ENCODE data around the gene DHX8.
"Not testable (repeated sequence)": the region's sequence is repeated elsewhere in the genome, so short reads cannot be mapped to it uniquely, and the experiment has no call there.

DHX8 gene

DNA sequence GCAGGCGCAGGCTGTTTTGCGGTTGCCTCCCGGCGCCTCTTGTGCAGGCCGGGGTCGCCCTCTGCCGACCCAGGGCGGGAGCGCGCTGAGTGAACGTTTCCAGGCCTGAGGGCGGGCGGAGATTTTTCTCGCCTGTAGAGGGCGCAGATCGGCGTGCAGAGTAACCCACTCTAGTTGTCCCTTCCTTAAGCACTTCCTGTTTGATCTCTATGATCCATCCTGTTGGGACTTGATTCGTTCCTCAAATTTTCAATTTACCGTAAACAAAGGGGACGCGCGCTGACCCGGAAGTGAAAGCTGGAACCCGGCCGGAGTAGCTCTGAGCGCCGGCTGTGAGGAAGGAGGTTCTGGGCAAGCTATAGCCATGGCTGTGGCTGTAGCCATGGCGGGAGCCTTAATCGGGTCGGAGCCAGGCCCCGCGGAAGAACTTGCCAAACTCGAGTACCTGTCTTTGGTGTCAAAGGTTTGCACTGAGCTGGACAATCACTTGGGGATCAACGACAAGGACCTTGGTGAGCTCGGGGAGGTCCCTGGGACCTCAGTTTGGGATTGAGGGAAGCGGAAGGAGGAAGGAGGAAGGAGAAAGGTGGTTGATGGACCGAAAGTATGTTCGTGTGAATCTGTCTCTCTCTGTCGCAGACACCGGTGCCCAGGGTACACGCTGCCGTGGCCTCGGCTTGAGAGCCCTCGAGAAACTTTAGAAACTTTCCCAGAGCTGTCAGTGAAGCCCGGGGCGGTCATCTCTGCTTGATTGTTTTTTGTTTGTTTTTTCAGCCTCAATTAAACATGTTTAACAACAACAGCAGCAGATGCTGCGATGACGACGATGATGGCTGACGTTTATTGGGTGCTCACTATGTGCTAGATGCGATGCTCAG is at the start of gene DHX8:
DHX8 (plus strand) TSS at position 302 of the 878 bp plus-strand sequence; CDS start at position 365, 63 bp downstream.
- peak; percentile 98 for DNase-seq

DNA sequence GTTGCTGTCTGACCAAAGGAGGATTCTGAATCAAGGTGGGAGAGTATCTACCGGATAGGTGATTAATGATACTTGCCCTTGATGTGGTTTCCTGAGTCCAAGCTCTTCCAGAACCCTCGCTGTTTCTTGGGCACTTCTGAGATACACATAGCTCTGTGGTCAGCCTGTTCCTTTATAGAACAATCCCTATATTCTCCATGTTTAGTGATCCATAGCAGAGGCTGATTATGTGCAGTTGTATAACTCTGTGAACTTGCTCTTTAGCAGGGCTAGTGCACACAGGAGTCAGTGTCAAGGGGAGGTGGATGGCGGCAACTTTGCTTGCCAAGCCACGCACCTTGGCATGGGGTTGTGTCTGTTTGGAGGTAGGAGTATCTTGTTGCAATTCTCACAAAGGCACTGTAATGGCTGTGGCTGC is 48.9 kb upstream of the DHX8 start:
- DNase-seq, result no peak

DNA sequence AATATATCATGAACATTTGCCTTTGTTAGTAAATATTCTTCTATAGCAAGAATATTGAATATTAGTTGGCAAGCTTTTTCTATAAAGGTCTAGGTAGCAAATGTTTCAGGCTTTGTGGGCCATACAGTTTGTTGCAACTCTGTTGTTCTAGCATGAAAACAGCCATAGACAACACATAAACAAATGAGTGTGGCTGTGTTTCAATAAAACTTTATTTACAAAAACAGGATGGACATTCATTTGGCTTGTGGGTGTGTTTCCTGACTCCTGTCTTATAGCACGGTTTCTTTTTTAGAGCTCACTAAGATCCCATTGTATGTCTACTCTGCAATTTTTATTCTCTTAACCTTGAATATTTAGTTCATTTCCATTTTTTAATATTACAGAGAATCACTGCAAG is 46.0 kb upstream of the DHX8 start:
- no peak for DNase-seq

DNA sequence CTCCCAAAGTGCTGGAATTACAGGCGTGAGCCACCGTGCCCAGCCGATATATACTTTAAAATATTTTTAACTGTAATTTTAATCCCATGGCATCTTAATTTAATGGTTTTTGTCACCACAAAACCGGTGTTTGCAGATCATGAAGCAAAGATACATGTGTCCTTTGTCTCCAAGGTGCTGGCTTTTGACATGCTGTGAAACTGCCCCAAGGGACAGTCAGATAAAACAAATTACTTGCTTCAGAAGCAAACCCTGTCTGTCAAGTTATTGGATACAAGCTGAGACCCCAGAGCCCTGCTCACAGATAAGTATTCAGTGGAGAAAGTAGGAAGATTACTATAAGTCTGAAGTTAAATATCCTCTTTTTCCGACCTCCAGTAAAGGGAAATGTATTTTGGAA is 45.1 kb upstream of the DHX8 start:
- DNase-seq, result no peak

DNA sequence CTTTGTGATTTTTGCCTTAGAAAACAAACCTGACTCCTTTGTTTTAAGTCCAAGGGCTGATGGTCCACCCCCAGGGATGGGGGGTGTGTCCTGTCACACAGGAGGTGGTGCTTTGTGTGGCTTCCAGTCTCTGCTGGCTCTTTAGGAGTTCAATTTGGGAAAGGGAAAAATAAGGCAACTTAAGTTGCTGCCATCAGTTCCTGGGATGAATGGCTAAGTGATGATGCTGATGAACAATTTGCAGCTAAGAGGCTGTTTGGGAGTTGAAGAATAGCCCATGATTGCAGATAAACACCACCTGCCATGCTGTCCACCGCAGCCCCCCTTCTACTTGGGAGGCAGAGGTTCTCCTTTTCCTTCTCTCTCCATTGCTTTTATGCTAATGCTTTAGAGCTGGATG is 44.7 kb upstream of the DHX8 start:
- no peak for DNase-seq

DNA sequence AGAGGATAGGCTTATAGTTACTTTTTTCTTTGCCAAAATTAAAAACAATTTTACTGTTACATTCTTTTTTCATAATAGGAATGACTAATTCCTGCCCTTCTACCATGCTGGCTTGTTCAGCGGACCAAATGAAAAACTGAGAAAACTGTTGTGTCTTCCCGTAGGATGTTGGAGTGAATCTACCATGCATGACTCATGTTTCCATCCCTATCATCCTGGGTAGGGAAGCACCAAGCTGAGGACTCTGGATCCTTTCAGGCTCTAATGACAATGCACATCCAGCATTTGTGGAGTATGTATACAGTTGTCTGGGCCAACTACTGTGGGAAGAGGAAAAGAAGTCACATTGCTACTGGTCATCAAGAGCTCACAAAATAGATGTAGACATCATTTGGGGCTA is 41.1 kb upstream of the DHX8 start:
- DNase-seq, result no peak

DNA sequence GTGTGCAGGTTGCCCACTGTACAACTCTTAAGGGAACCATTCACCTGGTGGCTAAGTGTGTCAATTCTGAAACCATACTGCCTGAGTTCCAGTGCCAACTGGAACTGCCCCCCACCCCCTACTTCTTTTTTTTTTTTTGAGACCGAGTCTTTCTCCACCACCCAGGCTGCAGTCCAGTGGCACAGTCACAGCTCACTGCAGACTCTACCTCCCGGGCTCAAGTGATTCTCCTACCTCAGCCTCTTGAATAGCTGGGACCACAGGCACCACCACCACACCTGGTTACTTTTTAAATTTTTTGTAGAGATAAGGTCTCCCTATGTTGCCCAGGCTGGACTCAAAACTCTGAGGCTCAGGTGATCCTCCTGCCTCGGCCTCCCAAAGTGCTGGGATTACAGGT is 40.4 kb upstream of the DHX8 start:
- DNase-seq, result no peak

DNA sequence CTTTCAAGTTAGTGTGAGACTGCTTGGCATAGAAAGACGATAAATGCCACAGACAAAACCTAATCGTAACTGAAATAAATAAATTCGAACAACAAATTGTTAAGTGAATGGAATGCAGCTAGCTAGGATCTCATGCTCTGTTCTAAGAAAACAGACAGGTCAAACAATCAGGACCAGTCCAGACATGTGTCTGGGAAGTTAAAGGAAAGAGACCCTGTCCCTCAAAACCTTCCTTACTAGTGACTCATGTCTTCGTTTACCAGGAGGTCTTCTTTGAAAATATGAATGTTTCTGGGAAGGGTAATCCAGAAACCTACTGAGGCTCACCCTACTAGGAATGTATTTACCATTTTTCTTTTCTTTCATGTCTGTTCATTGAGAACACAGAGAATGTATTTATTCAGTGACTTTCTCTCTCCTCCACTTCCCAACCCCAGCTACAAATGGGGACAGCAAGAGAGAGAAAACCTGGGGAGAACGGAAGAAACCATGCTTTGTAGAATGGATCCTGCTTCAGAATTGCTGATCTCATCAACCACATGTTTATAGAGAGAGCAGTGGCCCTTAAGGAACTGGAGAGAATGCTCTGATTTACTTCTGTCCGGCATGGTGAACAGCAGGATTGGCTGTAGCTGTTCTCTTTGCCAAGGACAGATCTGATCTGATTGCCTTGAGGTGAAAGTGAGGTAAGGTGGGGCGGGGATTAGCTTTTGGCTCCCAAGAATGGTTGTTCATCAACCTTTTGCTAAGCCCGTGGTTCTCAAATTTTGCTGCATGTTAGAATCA is 39.4 kb upstream of the DHX8 start:
- DNase-seq, result no peak

DNA sequence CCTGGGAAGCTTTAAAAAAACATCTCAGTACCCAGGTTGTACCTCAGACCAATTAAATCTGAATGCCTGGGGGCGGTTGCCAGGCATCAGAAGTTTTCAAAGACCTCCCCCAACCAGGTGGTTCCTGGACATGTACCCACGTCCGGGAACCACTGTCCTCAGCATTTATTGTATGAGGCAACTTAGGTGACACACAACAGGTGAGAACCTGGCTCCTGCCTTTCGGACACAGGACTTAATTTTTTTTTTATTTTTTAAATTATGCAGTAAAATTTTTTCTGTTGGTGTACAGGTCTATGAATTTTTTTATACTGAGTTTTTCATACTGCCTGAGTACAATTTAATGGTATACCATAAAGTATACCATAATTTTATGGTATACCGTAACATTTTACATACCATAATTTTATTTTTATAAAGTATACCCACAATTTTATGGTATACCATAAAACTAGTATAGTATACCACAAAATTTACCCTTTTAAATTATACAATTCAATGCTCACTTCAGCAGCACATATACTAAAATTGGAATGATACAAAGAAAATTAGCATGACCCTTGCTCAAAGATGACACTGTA is 38.7 kb upstream of the DHX8 start:
- no peak for DNase-seq

DNA sequence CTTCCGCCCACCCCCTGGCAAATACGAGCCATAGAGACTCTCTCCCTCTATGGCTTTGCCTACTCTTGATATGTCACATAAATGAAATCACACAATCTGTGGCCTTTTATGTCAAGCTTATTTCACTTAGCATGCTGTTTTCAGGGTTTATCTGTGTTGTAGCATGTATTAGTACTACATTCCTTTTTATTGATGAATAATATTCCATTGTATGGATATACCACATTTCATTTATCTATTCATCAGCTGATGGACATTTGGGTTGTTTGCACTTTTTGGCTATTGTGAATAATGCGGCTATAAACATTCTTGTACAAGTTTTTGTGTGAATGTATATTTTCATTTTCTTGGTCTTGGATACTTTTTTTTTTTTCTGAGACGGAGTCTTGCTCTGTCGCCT is 37.0 kb upstream of the DHX8 start:
- DNase-seq, result no peak

DNA sequence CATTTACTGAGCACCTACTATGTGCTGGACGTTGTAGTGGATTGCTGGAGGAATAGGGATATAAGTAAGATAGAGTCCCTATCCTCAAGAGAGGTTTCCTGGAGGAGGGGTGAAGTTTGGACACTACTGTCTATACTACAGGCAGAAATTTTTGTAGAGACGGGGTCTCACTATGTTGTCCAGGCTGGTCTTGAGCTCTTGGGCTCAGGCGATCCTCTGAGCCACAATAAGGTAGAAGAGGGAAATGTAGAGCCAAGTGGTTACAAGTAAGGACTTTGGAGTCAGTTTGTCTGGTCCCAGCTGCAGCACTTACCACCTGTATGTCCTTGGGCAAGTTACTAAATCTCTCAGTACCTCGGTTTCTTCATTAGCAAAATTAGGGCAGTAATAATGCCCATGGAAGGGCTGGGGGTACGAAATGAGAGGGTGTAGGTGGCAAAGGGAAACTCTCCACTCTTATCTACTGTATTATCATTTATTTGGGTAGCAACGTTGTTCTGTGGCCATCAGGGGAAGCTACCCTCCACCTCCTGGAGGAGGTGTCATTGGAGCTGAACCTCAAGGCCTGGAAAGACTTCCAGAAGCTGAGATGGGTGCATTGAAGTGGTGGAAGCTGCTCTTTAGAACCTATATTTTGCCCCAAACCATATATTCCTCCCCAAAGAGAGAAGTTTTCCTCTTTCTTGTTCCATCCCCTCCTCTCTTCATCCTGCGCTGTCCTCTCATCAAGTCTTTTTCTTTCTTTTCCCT is 34.9 kb upstream of the DHX8 start:
- no peak for DNase-seq

DNA sequence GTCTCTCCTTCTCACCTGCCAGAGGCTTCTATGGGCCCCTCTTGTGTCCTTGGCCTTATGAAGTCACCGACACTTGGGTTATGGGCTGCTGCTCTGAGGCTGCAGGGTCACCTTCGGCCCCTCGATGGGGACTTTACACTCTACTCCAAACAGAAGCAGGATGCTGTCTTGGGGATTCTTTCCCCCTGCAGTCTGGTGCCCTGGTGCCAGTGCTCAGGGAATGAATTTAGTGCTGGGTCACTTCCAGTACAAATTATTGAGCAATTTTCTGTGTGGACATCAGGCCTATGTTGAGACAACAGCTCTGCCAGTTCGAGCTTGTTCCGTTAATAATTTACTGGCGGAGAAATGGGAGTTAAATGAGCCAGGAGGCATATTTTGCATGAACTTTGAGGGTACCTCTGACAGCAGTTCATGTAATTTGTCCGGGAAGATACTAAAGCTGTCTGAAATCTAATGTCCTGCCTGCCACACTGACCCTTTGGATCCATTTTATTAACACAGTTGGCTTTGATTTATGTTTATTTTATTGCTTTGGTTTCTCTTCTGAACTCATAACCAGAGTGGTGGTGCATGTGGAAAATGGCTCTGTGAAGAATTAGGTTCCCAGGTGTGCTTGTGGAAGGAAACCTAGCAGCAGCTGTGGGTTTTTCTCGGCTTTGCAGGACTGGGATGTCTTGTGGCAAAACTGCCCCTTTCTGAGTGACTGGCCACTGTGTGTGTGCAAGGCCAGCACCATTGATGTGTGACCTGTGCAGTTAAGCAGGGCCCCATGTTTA is 34.1 kb upstream of the DHX8 start:
- DNase-seq, result no peak

DNA sequence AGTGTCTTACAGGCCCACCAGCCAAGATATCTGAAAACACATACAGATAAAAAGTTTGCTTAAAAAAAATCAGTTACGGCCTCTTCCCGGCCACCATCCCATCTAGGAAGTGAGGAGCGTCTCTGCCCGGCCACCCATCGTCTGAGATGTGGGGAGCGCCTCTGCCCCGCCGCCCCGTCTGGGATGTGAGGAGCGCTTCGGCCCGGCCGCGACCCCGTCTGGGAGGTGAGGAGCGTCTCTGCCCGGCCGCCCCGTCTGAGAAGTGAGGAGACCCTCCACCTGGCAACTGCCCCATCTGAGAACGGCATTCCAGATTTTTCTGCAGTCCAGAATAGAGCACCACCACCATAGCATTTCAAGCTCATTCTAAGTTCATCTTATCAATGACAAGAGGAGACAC is 33.0 kb upstream of the DHX8 start:
- not testable (repeated sequence) for DNase-seq

DNA sequence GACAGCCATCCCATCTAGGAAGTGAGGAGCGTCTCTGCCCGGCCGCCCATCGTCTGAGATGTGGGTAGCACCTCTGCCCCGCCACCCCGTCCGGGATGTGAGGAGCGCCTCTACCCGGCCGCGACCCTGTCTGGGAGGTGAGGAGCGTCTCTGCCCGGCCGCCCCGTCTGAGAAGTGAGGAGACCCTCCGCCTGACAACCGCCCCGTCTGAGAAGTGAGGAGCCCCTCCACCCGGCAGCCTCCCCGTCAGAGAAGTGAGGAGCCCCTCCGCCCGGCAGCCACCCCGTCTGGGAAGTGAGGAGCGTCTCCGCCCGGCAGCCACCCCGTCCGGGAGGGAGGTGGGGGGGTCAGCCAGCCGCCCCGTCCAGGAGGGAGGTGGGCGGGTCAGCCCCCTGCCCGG is 32.0 kb upstream of the DHX8 start:
- DNase-seq, result not testable (repeated sequence)

DNA sequence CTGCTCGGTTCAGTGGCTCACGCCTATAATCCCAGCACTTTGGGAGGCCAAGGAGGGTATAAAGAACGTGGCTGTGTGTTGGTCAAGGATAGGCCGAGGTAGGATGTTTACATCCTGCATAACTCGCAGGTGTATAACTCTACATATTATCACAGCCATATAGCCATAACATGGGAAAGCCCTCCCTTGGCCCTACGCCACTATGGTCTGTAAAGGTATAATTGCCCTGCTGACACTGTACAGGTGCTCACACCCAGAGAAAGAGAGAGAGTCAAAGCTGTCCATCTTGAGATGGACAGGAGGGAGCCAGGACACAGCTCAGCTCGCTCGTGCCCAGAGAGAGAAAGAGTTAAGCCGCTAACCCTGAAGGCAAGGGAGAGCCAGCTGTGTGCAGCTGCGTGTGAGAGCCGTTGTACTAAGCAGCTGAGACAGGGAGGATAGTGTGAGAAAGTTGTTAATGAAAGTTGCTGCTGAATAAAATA is 30.4 kb upstream of the DHX8 start:
- DNase-seq, result no peak

DNA sequence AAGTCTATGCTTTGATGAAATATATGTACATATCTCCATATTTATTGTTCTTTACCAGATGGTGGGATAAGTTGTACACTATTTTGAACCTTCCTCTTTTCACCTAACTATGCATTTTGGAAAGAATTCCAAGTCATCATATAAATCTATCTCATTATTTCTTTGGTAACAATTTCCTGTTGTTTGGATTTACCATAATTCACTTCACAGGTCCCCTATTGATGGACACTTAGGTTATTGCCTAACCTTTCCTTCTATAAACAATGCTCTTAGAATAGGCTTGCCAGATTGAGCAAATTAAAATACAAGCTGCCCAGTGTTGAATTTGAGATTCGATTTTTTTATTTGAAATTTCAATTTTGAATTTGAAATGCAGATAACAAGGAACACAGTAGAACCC is 28.9 kb upstream of the DHX8 start:
- no peak for DNase-seq

DNA sequence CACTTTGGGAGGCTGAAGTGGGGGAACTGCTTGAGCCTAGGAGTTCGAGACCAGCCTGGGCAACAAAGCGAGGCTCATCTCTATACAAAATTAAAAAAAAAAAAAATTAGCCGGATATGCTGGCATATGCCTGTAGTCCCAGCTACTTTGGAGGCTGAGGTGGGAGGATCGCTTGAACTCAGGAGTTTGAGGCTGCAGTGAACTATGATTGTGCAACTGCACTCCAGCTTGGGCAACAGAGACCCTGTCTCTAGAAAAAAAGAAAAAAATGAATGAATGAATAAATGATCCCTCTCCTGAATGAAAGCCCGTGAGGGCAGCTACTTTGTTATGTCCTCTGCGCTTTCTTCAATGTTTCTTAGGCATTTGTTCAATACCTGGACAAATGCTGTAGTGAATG is 27.7 kb upstream of the DHX8 start:
- no peak for DNase-seq

DNA sequence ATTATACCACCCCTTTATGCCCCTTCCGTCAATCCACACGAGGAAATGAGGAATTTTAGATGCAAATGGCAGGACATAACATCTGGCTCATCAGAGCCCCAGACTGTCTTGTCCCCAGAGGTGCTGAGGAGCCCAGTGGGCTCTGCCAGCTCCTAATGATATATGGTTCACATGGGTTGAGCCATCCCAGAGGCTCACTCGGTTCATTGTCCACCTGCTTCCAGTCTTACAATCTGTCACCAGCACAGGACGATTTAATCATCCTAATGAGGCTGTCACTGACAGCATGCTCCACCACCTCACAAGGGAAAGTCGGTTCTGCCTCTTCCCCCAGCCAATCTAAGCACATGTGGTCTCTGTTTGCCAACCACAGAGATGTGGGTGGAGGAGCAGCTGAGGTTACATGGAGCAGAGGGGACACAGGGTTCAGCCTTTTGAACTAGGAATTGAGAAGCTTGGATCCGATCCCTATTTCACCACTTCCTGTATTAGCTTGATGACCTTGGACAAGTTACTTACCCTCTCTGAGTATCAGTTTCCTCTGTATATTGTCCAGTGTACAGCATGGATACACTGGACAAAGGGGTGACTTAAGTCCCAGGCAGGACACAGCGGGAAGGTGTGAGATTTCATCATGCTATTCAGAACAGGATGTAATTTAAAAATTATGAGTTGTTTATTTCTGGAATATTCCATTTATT is 27.0 kb upstream of the DHX8 start:
- peak; percentile 15 for DNase-seq

DNA sequence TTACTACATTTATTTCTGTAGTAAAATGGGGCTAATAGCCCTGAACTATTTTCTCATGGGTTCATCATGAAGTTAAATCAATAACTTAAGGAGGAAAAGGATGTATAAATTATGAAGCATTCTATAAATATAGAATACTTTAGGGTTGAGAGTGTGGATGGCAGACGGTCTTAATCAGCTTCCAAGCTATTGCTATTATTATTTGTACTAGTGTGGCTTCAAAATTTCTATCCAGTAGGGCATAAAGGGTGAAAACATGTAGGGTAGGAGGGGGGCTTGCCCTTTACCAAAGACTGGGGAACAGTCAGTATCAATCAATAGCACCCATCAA is 26.4 kb upstream of the DHX8 start:
- DNase-seq, result no peak

DNA sequence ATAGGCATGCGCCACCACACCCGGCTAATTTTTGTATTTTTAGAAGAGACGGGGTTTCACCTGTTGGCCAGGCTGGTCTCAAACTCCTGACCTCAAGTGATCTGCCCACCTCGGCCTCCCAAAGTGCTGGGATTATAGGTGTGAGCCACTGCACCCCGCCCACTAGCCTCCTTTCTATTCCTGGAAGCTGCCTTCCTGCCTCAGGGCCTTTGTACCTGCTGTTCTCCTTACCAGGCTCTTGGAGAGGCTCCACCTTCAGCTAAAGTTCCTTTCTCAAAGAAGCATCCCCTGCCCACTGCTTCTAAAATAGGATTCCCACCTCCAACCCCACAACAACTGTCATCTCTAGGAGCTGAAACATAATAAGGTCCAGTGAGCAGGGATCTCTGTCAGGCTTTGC is 23.9 kb upstream of the DHX8 start:
- DNase-seq, result not testable (repeated sequence)

DNA sequence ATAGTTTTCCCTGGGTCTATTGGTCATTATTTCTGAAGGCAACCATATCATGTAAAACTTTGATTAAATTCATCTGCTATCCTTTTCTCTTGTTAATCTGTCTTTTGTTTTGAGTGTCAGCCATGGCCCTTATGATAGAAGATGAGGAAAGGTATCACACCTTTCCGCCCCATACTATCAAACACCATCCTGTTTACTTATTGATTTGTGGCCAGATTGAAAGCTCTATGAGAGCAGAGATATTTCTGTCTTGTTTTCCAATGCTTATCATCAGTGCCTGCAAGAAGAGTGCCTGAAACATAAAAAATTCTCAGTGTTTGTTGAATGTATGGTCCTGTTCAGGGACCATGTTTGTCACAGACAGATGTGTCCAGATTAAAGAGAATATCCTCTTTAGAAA is 22.6 kb upstream of the DHX8 start:
- DNase-seq, result no peak

DNA sequence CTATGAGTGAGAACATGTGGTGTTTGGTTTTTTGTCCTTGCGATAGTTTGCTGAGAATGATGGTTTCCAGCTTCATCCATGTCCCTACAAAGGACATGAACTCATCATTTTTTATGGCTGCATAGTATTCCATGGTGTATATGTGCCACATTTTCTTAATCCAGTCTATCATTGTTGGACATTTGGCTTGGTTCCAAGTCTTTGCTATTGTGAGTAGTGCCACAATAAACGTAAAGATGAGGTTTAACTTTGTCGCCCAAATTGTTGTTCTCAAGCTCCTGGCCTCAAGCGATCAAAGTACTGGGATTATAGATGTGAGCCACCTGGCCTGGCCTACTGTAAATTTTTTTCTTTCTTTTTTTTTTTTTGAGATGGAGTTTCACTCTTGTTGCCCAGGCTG is 21.2 kb upstream of the DHX8 start:
- not testable (repeated sequence) for DNase-seq
